Glomerular visceral epithelial cell (primary cell): ENCODE results near the gene DCTD.

ENCODE experiments used
- DNase-seq: peaks from one replicate; pipeline ENCODE4 v3.0.0-alpha.2; 2016; ENCODE audit errors: extremely low spot score

DCTD gene

GRCh38 chr4:182893047-182893446 is 24.1 kb downstream of the DCTD start:
- DNase-seq, result no peak

- DNase-seq, result no peak
These were observed 27.0 kb downstream of the DCTD start for GRCh38 chr4:182890202-182890601.

- no peak for DNase-seq
These were observed 28.3 kb downstream of the DCTD start for GRCh38 chr4:182888891-182889290.

GRCh38 chr4:182886768-182887167 is 30.4 kb downstream of the DCTD start:
- DNase-seq, result no peak

GRCh38 chr4:182886205-182886604 is 31.0 kb downstream of the DCTD start:
- no peak for DNase-seq

GRCh38 chr4:182885738-182886077 is 31.5 kb downstream of the DCTD start:
- no peak for DNase-seq

- DNase-seq, result no peak
These were observed 32.0 kb downstream of the DCTD start for GRCh38 chr4:182885022-182885737.

- no peak for DNase-seq
These were observed 33.1 kb downstream of the DCTD start for GRCh38 chr4:182884040-182884439.

- no peak for DNase-seq
These were observed 33.8 kb downstream of the DCTD start for GRCh38 chr4:182883351-182883750.

- DNase-seq, result no peak
These were observed 35.3 kb downstream of the DCTD start for GRCh38 chr4:182881914-182882313.

- no peak for DNase-seq
These were observed 36.5 kb downstream of the DCTD start for GRCh38 chr4:182880387-182881356.

- no peak for DNase-seq
These were observed 37.3 kb downstream of the DCTD start for GRCh38 chr4:182879913-182880312.

GRCh38 chr4:182878633-182879495 is 38.3 kb downstream of the DCTD start:
- DNase-seq, result no peak

GRCh38 chr4:182877326-182877883 is 39.8 kb downstream of the DCTD start:
- no peak for DNase-seq

- no peak for DNase-seq
These were observed 40.8 kb downstream of the DCTD start for GRCh38 chr4:182876427-182876826.

- no peak for DNase-seq
These were observed 41.5 kb downstream of the DCTD start for GRCh38 chr4:182875453-182876405.

- no peak for DNase-seq
These were observed 42.3 kb downstream of the DCTD start for GRCh38 chr4:182874797-182875345.

GRCh38 chr4:182874304-182874751 is 42.9 kb downstream of the DCTD start:
- no peak for DNase-seq

- DNase-seq, result no peak
These were observed 43.5 kb downstream of the DCTD start for GRCh38 chr4:182873726-182874125.

- DNase-seq, result no peak
These were observed 43.9 kb downstream of the DCTD start for GRCh38 chr4:182873289-182873688.
